Activated T-cell treated with anti-CD3 and anti-CD28 coated beads for 48 hours (primary cell): ENCODE measurements around the gene LINC00237.
A peak's percentile ranks its signal among the peaks of the same experiment; 100 is the strongest.

Experiments used
- DNase-seq: peaks from one replicate; pipeline ENCODE4 v3.0.0-alpha.2; 2020; ENCODE audit warnings: low read depth

The LINC00237 gene

DNA sequence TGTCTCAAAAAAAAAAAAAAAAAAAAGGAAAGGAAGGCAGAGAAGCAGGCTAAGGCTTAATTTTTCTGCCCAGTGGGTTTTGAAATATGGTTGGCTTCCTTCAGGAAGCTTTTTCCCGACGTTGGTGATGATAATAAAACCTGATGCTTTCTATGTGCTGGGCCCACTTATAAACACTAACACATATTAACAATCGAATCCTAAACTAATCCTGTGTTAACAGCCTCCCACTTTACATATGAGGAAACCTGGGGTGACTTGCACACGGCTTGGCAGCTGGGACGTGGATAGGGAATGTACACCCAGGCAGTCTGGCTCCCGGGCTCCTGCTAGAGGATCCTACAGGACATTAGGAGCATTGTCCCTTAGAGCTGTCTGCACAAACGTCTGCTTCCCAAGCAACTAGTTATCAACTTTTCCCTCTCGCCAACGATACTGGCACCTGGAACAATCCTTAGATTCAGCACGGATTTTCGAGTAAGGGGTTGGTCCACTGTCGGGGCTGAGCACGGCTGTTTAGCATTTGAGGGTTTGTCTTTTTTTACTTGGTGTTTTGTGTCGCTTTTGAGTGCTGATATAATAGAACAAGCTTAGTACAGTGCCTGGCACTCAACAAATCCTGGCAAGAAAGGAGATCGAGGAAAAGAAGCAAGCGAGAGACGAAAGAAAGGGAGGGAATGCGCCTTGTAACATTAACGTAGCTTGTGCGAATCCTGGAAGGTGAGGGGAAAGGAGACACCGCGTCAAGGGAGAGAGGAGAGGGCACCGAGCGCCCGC, 19.1 kb upstream of the LINC00237 start:
- DNase-seq, result no peak

- no peak for DNase-seq
These were observed 18.0 kb upstream of the LINC00237 start for GRCh38 chr20:21124190-21124589.

DNA sequence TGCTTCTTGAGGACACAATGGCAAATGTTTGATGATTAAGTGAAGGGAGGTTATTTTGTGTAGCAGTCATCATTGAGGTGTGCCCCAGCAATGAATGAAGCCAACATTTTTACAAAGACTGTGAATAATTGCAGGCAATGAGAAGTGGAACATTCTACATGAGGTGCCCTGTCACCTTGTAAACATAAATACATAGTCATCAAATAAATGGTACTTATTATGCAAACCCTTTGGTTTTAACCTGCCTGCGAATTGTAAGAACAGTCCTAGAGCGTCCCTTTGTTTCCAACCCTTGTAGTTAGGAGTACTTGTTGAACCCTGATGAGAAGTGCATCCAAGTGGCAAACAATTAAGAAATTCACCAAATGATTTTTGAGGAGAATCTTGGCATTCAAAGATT, 12.6 kb upstream of the LINC00237 start:
- DNase-seq, result no peak

- no peak for DNase-seq
These were observed 12.0 kb upstream of the LINC00237 start for GRCh38 chr20:21118138-21118537.

DNA sequence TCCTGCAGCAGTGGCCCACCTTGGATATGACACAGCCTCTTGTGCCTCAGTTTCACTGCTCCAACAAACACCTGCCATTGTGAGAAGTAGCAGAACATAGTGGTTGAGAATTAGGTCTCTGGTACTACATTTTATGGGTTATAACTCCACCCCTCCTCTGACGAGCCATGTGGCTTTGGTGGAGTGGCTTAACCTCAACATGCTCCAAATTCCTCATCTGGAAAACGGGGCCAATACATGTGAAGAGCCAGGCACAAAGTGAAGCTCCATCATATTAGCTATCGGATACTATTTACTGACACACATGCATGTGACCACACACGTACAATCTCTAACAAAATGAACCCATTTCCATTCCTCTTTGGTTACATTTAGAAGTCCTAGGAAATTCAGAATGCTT, 11.4 kb upstream of the LINC00237 start:
- no peak for DNase-seq

DNA sequence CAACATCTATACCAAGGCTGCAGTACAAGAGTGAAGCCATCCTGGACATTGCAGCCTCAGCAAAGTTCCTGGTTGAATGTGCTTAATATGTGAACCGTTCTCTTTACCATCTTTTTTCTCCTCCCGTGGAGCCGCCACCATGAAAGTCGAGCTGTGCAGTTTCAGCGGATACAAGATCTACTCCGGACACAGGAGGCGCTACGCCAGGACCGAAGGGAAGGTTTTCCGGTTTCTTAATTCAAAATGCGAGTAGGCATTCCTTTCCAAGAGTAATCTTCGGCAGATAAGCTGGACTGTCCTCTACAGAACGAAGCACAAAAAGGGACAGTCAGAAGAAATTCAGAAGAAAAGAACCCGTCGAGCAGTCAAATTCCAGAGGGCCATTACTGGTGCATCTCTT, 8.4 kb upstream of the LINC00237 start:
- no peak for DNase-seq

DNA sequence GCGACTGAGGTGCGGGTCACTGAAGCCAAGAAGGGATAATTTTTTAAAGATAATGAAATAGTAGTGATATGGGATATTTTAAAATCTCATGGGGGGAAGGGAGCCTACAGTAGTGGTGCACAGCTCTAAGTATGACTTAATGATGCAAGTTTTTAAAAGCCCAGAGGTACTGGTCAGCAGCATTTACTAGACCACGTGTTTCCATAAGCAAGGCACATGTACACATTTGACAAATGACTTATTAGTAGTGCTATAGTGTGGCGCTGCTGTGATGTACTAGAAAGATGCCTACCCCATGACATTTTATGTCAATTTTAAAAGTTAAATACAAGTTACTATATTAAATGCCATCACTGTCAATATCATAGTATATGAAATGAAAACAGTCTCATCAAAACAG, 7.5 kb upstream of the LINC00237 start:
- no peak for DNase-seq

DNA sequence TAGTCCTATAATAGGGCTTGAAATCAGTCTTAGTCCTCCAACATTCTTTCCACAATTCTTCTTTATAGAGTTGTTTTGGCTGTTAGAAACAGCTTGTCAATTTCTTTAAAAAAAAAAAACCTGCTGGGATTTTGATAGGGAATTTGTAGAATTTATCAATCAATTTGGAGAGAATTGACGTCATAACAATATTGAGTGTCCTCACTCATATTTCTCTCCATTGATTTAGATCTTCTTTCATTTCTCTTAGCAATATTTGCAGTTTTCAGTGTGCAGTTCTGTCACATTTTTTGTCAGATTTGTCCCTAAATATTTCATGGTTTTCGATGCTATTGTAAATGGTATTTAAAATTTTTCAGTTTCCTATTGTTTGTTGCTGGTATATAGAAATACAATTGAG, 5.3 kb upstream of the LINC00237 start:
- DNase-seq, result no peak

DNA sequence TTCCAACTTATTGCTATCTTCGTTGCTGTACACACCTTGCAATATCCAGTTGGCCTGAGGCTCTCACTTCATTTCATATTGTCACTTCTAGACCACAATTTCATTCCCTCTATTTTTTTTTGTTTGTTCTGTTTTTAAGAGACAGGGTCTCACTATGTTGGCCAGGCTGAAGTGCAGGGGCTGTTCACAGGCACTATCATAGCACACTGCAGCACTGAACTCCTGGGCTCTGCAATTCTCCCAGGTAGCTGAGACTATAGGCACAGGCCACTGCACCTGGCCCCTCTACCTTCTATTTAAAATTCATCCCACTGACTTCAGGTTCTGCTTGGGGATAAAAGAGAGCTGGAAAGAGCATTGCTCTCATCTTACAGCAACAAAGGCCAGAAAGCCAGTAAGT, 4.7 kb upstream of the LINC00237 start:
- no peak for DNase-seq

- no peak for DNase-seq
These were observed 3.0 kb upstream of the LINC00237 start for GRCh38 chr20:21109144-21109543.

GRCh38 chr20:21105429-21106170, 558 bp downstream of the LINC00237 start:
- no peak for DNase-seq

DNA sequence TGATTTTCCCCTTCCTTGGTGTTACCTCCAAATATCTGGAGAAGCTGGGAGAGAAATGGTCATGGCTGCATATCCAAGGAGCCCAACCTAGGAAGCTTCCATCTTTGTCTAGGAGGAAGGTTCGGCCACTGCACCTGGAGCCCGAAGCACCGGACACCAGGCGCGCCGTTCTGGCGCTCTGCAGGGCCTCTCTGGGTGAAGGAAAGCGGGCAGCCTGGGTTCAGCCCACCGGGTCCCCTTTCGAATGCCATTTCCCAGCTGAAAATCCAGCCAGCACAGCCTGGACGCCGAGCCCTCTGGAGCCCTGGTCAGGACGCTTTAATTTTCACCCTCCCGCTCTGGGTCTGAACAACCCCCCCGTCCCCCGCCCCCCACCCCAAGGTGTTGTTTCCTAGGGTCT, 1.2 kb downstream of the LINC00237 start:
- no peak for DNase-seq

DNA sequence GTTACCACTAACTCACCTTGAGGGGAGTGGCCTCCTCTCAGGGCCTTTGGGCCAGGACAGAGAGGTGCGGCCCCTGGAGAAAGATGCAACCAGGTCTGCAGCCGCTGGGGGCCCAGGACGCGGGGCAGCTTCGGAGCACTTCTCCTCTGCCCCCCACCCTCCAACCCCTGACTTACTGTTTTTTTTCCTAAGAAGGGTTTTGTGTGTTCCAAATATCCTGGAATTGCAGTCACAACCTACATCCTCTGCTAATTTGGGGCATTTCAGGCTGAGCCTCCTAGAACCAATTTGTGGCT, 1.7 kb downstream of the LINC00237 start:
- DNase-seq, result no peak

- DNase-seq, result no peak
These were observed 2.3 kb downstream of the LINC00237 start for GRCh38 chr20:21103582-21104465.

DNA sequence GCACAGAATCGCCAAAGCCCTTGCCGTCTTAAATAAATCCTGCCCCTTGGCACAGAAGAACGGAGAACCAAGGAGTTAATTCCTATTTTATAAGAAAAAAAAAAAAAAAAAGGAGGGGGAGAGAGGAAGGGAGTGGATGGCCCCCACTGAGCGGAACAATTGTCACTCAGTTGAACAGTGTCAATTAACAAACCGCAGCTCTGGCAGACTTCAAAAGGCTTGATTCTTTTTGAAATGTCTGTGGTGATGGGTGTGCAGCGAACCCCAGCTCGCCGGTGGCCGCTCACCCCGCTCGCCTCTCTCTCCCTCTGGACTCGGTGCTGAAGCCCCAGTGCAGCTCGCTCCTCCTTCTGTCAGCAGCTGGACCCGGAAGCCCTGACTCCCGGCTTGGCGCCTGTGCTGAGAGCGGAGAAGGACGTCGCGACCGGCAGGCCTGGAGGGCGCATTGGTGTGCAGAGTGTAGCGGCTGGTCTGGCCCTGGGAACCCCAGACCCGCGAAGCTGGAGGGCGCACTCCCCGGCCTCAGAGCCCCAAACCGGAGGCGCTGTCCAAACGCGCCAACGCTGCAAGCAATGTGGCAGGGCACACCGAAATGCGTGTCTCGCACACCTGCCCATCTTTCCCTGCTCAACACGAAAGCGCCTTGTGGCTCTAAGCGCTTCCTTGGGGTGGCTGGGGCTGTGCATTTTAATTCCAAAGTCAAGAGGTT, 3.4 kb downstream of the LINC00237 start:
- DNase-seq, result no peak

- no peak for DNase-seq
These were observed 4.1 kb downstream of the LINC00237 start for GRCh38 chr20:21101932-21102575.

GRCh38 chr20:21101453-21101931, 4.7 kb downstream of the LINC00237 start:
- DNase-seq, result no peak

DNA sequence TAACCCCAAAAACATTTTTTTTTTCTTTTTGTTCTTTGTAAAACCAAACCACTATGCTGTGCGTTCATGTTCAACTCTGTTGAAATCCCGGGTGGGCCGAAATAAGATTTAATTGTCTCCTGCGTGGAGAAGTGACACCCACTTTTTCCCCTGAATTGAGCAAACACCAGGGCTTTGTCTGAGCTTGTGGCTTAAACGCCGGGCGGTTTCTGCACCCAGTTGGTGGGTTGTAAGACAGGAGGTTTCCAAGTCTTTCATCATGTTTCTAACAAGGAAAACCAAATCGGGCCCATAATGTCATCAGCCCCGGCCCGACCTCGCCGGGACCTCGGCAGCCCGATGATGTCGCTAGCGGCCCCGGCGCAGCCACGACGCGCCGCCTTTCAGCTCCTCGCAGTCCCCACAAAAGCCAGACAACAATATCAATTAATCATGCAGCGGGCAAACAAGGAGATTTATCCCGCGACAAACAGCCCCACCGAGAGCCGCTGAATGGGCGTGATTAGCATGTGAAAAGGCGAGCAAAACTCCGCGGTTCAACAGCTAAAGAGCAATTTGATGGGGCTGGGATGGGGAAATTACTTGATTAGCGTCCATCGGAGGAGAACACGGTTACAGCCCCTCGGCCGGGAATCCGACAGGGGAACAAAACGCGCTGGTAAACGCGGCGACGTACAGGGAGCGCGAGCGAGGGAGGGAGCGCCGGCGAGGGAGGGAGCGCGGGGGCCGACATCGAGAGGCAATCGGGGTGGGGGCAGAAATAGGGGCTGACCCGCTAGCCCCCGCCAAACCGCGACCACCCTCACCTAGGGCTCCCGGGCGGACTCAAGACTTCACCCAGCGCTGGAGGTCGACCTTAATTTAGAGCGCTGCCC, 5.3 kb downstream of the LINC00237 start:
- no peak for DNase-seq

GRCh38 chr20:21099751-21100577, 6.2 kb downstream of the LINC00237 start:
- peak; percentile 47 for DNase-seq
